Stimulated activated CD8-positive, alpha-beta memory T cell treated with anti-CD3 and anti-CD28 coated beads, Interleukin-15, amount 100 ng/mL, for 48 hours (primary cell): ENCODE results near the gene LBHD1.
A peak's percentile ranks its signal among the peaks of the same experiment; 100 is the strongest.
"Not testable (repeated sequence)": the region's sequence is repeated elsewhere in the genome, so short reads cannot be mapped to it uniquely, and the experiment has no call there.

Experiments
- DNase-seq, 2 donors: peaks; one replicate each; pipeline ENCODE4 v3.0.0-alpha.2; 2020; ENCODE audit warnings: low read depth in 2 of 2

LBHD1 gene

DNA sequence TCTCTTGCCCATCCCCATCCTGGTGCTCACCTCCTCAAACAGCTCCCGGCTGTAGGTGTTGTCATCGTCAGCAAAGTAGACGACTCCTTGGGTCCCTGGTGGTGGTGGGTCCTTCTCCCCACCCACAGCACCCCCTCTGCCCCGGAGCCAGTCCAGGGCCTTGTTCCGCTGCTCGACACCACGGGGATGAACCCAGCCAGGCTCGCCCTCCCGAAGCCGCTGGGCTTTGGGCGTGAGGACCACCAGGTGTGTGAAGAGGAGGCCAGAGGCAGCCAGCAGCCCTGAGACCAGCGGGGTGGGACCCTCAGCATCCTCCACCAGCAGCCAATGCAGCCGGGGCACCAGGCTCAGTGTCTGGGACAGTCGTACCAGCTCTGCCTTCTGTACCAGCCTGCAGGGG lies 55.1 kb downstream of the LBHD1 start:
- not testable (repeated sequence) for DNase-seq

DNA sequence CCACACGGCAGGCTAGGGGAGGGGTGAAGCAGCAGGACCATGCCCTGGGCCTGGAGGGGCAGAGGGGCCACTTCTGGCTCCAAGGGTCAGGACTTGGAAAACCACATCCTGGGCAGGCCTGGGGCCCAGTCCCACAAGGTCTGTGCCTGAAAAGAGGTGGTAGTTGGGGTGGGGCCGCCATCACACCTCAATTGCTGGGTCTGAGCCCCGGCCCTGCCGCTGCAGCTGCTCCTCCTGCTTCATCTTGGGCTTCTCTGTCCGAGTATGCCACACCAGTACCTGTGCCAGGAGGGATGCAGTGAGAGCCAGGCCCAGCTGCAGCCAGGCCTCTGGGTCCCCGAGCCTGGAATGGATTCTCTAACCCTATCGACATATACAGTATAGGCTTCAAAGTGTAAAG lies 56.5 kb downstream of the LBHD1 start:
- no peak for DNase-seq

DNA sequence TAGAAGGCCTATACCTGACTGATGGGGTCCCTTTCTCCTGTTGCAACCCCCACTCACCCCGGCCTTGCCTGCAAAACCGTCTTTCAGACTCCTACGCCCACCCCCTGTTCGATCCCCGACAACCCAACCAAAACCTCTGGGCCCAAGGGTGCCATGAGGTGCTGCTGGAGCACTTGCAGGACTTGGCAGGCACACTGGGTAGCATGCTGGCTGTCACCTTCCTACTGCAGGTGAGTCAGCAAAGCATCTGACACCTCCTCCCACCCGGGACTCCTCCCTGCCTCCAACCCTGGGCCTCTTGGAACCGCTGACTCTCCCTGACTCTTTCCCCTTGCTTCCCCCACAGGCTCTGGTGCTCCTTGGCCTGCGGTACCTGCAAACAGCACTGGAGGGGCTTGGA lies 57.8 kb downstream of the LBHD1 start:
- DNase-seq, result peak in 1 of 2 donors; percentile 28

DNA sequence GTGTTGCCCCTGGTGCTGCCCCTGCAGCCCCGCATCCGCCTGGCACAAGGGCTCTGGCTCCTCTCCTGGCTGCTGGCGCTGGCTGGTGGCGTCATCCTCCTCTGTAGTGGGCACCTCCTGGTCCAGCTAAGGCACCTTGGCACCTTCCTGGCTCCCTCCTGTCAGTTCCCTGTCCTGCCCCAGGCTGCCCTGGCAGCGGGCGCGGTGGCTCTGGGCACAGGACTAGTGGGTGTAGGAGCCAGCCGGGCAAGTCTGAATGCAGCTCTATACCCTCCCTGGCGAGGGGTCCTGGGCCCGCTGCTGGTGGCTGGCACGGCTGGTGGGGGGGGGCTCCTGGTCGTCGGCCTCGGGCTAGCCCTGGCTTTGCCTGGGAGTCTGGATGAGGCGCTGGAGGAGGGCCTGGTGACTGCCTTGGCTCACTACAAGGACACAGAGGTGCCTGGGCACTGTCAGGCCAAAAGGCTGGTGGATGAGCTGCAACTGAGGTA lies 58.7 kb downstream of the LBHD1 start:
- DNase-seq, result no peak
